Measurements from ENCODE around the gene PTPN4.
"Not testable (repeated sequence)": the region's sequence is repeated elsewhere in the genome, so short reads cannot be mapped to it uniquely, and the experiment has no call there.

PTPN4 gene

GRCh38 chr2:119790466-119790865 lies 30.7 kb downstream of the PTPN4 start:
- H3K4me3 ChIP-seq (ENCODE audit: insufficient read length, low read depth), result no peak overlapping the region
- TF ChIP-seq SUZ12 (IDR thresholded peaks at IDR 0.05; ENCODE audit: extremely low read depth, insufficient read depth, insufficient read length) (no peak), YY1 (IDR thresholded peaks at IDR 0.05; ENCODE audit: insufficient read depth, insufficient read length) (no peak), ZNF274 (IDR thresholded peaks at IDR 0.05; ENCODE audit: low read depth, low read length) (no peak)
- no peaks in the 10 kb centered on the region for H3K4me1 ChIP-seq (ENCODE audit: insufficient read depth, insufficient read length)
- no peak for DNase-seq (ENCODE audit: low read depth, low spot score)
- H3K9ac ChIP-seq (ENCODE audit: insufficient read length, low read depth), result no peak overlapping the region
- peaks cover 8% of the 10 kb centered on the region for H3K36me3 ChIP-seq (ENCODE audit: insufficient read depth, insufficient read length, low read length)
- H3K27me3 ChIP-seq (ENCODE audit: insufficient read depth, insufficient read length), result no peaks in the 10 kb centered on the region
- H3K9me3 ChIP-seq (ENCODE audit: insufficient read depth, low read length), result peaks cover 57% of the 10 kb centered on the region

DNA sequence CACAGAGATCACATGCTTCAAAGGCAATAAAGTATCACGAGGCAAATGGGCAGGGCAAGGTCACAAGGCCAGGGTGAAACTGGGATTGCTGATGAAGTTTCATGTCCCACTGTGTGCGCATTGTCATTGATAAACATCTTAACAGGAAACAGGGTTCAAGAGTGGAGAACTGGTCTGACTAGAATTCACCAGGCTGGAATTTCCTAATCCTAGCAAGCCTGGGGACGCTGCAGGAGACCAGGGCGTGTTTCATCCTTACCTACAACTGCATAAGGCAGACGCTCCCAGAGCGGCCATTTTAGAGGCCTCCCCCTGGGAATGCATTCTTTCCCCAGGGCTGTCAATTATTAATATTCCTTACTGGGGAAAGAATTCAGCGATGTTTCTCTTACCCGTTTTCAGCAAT lies 33.2 kb downstream of the PTPN4 start:
- no peak for DNase-seq (ENCODE audit: low read depth, low spot score)
- Histone ChIP-seq H3K4me3 (ENCODE audit: insufficient read length, low read depth) (no peak overlapping the region), H3K9me3 (ENCODE audit: insufficient read depth, low read length) (peaks cover 57% of the 10 kb centered on the region), H3K36me3 (ENCODE audit: insufficient read depth, insufficient read length, low read length) (peaks cover 8% of the 10 kb centered on the region), H3K4me1 (ENCODE audit: insufficient read depth, insufficient read length) (no peaks in the 10 kb centered on the region), H3K9ac (ENCODE audit: insufficient read length, low read depth) (no peak overlapping the region), H3K27me3 (ENCODE audit: insufficient read depth, insufficient read length) (no peaks in the 10 kb centered on the region)
- TF ChIP-seq ZNF274 (IDR thresholded peaks at IDR 0.05; ENCODE audit: low read depth, low read length), result no peak
- no peak for TF ChIP-seq YY1 (IDR thresholded peaks at IDR 0.05; ENCODE audit: insufficient read depth, insufficient read length)
- no peak for TF ChIP-seq SUZ12 (IDR thresholded peaks at IDR 0.05; ENCODE audit: extremely low read depth, insufficient read depth, insufficient read length)

GRCh38 chr2:119794237-119794636 lies 34.5 kb downstream of the PTPN4 start:
- no peaks in the 10 kb centered on the region for H3K27me3 ChIP-seq (ENCODE audit: insufficient read depth, insufficient read length)
- peaks cover 8% of the 10 kb centered on the region for H3K36me3 ChIP-seq (ENCODE audit: insufficient read depth, insufficient read length, low read length)
- peaks cover 50% of the 10 kb centered on the region for H3K9me3 ChIP-seq (ENCODE audit: insufficient read depth, low read length)
- DNase-seq (ENCODE audit: low read depth, low spot score), result no peak
- H3K4me3 ChIP-seq (ENCODE audit: insufficient read length, low read depth), result no peak overlapping the region
- no peak overlapping the region for H3K9ac ChIP-seq (ENCODE audit: insufficient read length, low read depth)
- no peaks in the 10 kb centered on the region for H3K4me1 ChIP-seq (ENCODE audit: insufficient read depth, insufficient read length)
- no peak for TF ChIP-seq SUZ12 (IDR thresholded peaks at IDR 0.05; ENCODE audit: extremely low read depth, insufficient read depth, insufficient read length)
- TF ChIP-seq YY1 (IDR thresholded peaks at IDR 0.05; ENCODE audit: insufficient read depth, insufficient read length), result no peak
- TF ChIP-seq ZNF274 (IDR thresholded peaks at IDR 0.05; ENCODE audit: low read depth, low read length), result no peak

DNA sequence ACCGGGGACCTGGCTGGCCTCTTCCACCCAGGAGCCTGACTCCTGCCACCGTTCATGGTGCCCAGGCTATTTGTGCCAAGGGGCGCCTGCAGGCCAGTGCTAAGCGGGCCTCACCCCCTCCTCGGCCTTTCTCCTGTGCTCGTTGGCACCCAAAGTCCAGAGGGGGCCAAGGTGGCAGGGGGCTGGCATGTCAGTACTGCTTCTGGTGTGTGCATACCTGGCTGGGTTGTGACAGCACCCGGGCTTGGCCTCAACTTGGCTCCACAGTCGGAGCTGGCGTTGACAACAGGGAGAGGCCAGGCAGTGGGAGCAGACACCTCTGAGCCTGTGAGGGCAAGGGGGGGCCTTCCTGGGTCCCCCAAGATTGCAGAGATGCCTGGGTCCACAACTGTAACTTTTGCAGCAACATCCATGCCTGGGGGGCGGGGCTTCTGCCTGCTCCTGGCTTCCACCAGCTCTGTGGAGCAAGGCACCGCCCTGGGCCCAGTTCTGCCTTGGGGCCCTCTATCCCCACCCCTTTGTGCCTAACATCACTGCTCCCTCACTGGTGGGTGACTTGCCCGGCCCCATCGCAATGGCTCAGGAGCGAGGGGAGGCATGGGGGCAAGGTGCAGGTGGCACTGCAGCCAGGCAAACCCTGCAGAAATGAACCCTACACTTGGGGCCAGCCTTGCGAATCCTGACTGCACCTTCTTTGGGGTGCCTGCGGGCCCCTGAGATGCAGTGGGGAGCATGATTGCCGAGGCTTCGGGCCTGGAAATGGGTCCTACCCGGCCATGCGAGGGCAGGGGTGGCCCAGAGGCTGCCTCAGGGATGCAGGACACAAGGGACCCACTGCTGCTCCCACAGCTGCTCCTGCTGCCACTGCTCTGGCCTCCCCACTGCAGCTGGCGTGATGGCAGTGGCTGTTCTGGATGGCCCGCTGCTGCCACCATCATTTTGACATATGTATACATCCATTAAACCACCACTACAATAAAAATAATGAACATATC lies 35.9 kb downstream of the PTPN4 start:
- no peak overlapping the region for H3K9ac ChIP-seq (ENCODE audit: insufficient read length, low read depth)
- no peak for TF ChIP-seq YY1 (IDR thresholded peaks at IDR 0.05; ENCODE audit: insufficient read depth, insufficient read length)
- no peak for TF ChIP-seq SUZ12 (IDR thresholded peaks at IDR 0.05; ENCODE audit: extremely low read depth, insufficient read depth, insufficient read length)
- TF ChIP-seq ZNF274 (IDR thresholded peaks at IDR 0.05; ENCODE audit: low read depth, low read length), result no peak

GRCh38 chr2:119800376-119800902 lies 40.7 kb downstream of the PTPN4 start:
- no peak overlapping the region for H3K4me3 ChIP-seq (ENCODE audit: insufficient read length, low read depth)
- no peak for TF ChIP-seq SUZ12 (IDR thresholded peaks at IDR 0.05; ENCODE audit: extremely low read depth, insufficient read depth, insufficient read length)
- TF ChIP-seq YY1 (IDR thresholded peaks at IDR 0.05; ENCODE audit: insufficient read depth, insufficient read length), result no peak
- no peak for TF ChIP-seq ZNF274 (IDR thresholded peaks at IDR 0.05; ENCODE audit: low read depth, low read length)
- peaks cover 8% of the 10 kb centered on the region; the same call in 1 of the 2 replicates for H3K9me3 ChIP-seq (ENCODE audit: insufficient read depth, low read length)
- no peaks in the 10 kb centered on the region for H3K4me1 ChIP-seq (ENCODE audit: insufficient read depth, insufficient read length)
- no peak overlapping the region for H3K9ac ChIP-seq (ENCODE audit: insufficient read length, low read depth)
- H3K27me3 ChIP-seq (ENCODE audit: insufficient read depth, insufficient read length), result no peaks in the 10 kb centered on the region
- H3K36me3 ChIP-seq (ENCODE audit: insufficient read depth, insufficient read length, low read length), result no peaks in the 10 kb centered on the region
- DNase-seq (ENCODE audit: low read depth, low spot score), result no peak

More for the DNA sequence above, 35.9 kb downstream of the PTPN4 start:
- no peak overlapping the region for H3K4me3 ChIP-seq (ENCODE audit: insufficient read length, low read depth)
- H3K36me3 ChIP-seq (ENCODE audit: insufficient read depth, insufficient read length, low read length), result peaks cover 8% of the 10 kb centered on the region
- no peaks in the 10 kb centered on the region for H3K4me1 ChIP-seq (ENCODE audit: insufficient read depth, insufficient read length)
- peaks cover 41% of the 10 kb centered on the region for H3K9me3 ChIP-seq (ENCODE audit: insufficient read depth, low read length)
- DNase-seq (ENCODE audit: low read depth, low spot score), result no peak
- no peaks in the 10 kb centered on the region for H3K27me3 ChIP-seq (ENCODE audit: insufficient read depth, insufficient read length)

GRCh38 chr2:119801040-119801439 lies 41.3 kb downstream of the PTPN4 start:
- no peaks in the 10 kb centered on the region for H3K27me3 ChIP-seq (ENCODE audit: insufficient read depth, insufficient read length)
- no peak for DNase-seq (ENCODE audit: low read depth, low spot score)
- H3K9me3 ChIP-seq (ENCODE audit: insufficient read depth, low read length), result peaks cover 8% of the 10 kb centered on the region; the same call in 1 of the 2 replicates
- H3K4me3 ChIP-seq (ENCODE audit: insufficient read length, low read depth), result no peak overlapping the region
- no peaks in the 10 kb centered on the region for H3K4me1 ChIP-seq (ENCODE audit: insufficient read depth, insufficient read length)
- no peaks in the 10 kb centered on the region for H3K36me3 ChIP-seq (ENCODE audit: insufficient read depth, insufficient read length, low read length)
- TF ChIP-seq ZNF274 (IDR thresholded peaks at IDR 0.05; ENCODE audit: low read depth, low read length), result no peak
- no peak for TF ChIP-seq SUZ12 (IDR thresholded peaks at IDR 0.05; ENCODE audit: extremely low read depth, insufficient read depth, insufficient read length)
- no peak for TF ChIP-seq YY1 (IDR thresholded peaks at IDR 0.05; ENCODE audit: insufficient read depth, insufficient read length)
- H3K9ac ChIP-seq (ENCODE audit: insufficient read length, low read depth), result no peak overlapping the region

GRCh38 chr2:119801989-119802388 lies 42.3 kb downstream of the PTPN4 start:
- H3K4me1 ChIP-seq (ENCODE audit: insufficient read depth, insufficient read length); H3K36me3 ChIP-seq (ENCODE audit: insufficient read depth, insufficient read length, low read length); H3K4me3 ChIP-seq (ENCODE audit: insufficient read length, low read depth); H3K9me3 ChIP-seq (ENCODE audit: insufficient read depth, low read length); H3K27me3 ChIP-seq (ENCODE audit: insufficient read depth, insufficient read length); H3K9ac ChIP-seq (ENCODE audit: insufficient read length, low read depth); DNase-seq (ENCODE audit: low read depth, low spot score): not testable (repeated sequence)

Data from NT2/D1 (cell line).